Measurements from ENCODE around the gene PRODH2. TPM values are rescaled to one million over a fixed set of nuclear protein-coding genes. Genes with fewer than 3 reads are reported as not detected.

Gene PRODH2
- total RNA-seq, 2 experiments from 2014 or later: not detected

- H3K27me3 Mint-ChIP-seq: no peaks in the 10 kb centered on the region
- H3K36me3 Mint-ChIP-seq (ENCODE audit: low read depth): peaks cover 17% of the 10 kb centered on the region
- H3K9me3 Mint-ChIP-seq: no peaks in the 10 kb centered on the region
- no peaks in the 10 kb centered on the region for H3K9me3 ChIP-seq (ENCODE audit: control insufficient read depth in 1 of 2, insufficient read depth in 1 of 2, low read length in 2 of 2)
- no peak for ATAC-seq (ENCODE audit: poor library complexity)
- H3K4me3 Mint-ChIP-seq: no peak overlapping the region
- intact Hi-C loops (cut with DNase I, micrococcal nuclease): no loop called here
- H3K27ac Mint-ChIP-seq: no peak overlapping the region
- no peak for TF ChIP-seq CTCF (IDR thresholded peaks at IDR 0.05)
- CTCF ChIA-PET: no interaction called here
- H3K4me1 ChIP-seq (ENCODE audit: insufficient read depth, low read length): no peaks in the 10 kb centered on the region
- no peak overlapping the region for H3K4me3 ChIP-seq (ENCODE audit: low read length)
- H3K27ac ChIP-seq (ENCODE audit: low read depth in 1 of 2, low read length in 2 of 2): no peak overlapping the region
- POLR2A ChIA-PET: no interaction called here
- H3K27me3 ChIP-seq (ENCODE audit: control insufficient read depth in 1 of 2, insufficient read depth in 2 of 2, low read length in 2 of 2): no peaks in the 10 kb centered on the region
- H3K4me1 Mint-ChIP-seq (ENCODE audit: low read depth): no peaks in the 10 kb centered on the region
- DNase-seq: no peak
- H3K36me3 ChIP-seq (ENCODE audit: insufficient read depth, low read length): peaks cover 11% of the 10 kb centered on the region
These were observed 28.9 kb downstream of the PRODH2 start for GRCh38 chr19:35783469-35784434.

GRCh38 chr19:35782589-35782988 is 30.1 kb downstream of the PRODH2 start:
- POLR2A ChIA-PET: no interaction called here
- Mint-ChIP-seq H3K27me3 (no peaks in the 10 kb centered on the region), H3K27ac (no peak overlapping the region), H3K4me1 (ENCODE audit: low read depth) (no peaks in the 10 kb centered on the region), H3K9me3 (no peaks in the 10 kb centered on the region), H3K4me3 (no peak overlapping the region), H3K36me3 (ENCODE audit: low read depth) (peaks cover 17% of the 10 kb centered on the region)
- CTCF ChIA-PET: no interaction called here
- peaks cover 13% of the 10 kb centered on the region for H3K36me3 ChIP-seq (ENCODE audit: insufficient read depth, low read length)
- TF ChIP-seq CTCF (IDR thresholded peaks at IDR 0.05): no peak
- no peak overlapping the region for H3K27ac ChIP-seq (ENCODE audit: low read depth in 1 of 2, low read length in 2 of 2)
- ATAC-seq (ENCODE audit: poor library complexity) (no peak), DNase-seq (peak in 1 of 14 experiments; percentile 14)
- H3K4me1 ChIP-seq (ENCODE audit: insufficient read depth, low read length): no peaks in the 10 kb centered on the region
- intact Hi-C loops (cut with DNase I, micrococcal nuclease): no loop called here
- H3K27me3 ChIP-seq (ENCODE audit: control insufficient read depth in 1 of 2, insufficient read depth in 2 of 2, low read length in 2 of 2): no peaks in the 10 kb centered on the region
- no peak overlapping the region for H3K4me3 ChIP-seq (ENCODE audit: low read length)
- no peaks in the 10 kb centered on the region for H3K9me3 ChIP-seq (ENCODE audit: control insufficient read depth in 1 of 2, insufficient read depth in 1 of 2, low read length in 2 of 2)

GRCh38 chr19:35781650-35782049 is 31.0 kb downstream of the PRODH2 start:
- H3K27ac Mint-ChIP-seq: no peak overlapping the region
- CTCF ChIA-PET: no interaction called here
- intact Hi-C loops (cut with DNase I, micrococcal nuclease): no loop called here

More at GRCh38 chr19:35781650-35782049, 31.0 kb downstream of the PRODH2 start:
- Mint-ChIP-seq H3K4me1 (ENCODE audit: low read depth) (peaks cover 5% of the 10 kb centered on the region), H3K27me3 (no peaks in the 10 kb centered on the region), H3K4me3 (no peak overlapping the region), H3K9me3 (no peaks in the 10 kb centered on the region), H3K36me3 (ENCODE audit: low read depth) (peaks cover 17% of the 10 kb centered on the region)
- POLR2A ChIA-PET: no interaction called here
- no peak for TF ChIP-seq CTCF (IDR thresholded peaks at IDR 0.05)
- no peak for ATAC-seq (ENCODE audit: poor library complexity)
- no peaks in the 10 kb centered on the region for H3K27me3 ChIP-seq (ENCODE audit: control insufficient read depth in 1 of 2, insufficient read depth in 2 of 2, low read length in 2 of 2)
- H3K36me3 ChIP-seq (ENCODE audit: insufficient read depth, low read length): peaks cover 13% of the 10 kb centered on the region
- no peak for DNase-seq
- H3K4me3 ChIP-seq (ENCODE audit: low read length): no peak overlapping the region
- H3K4me1 ChIP-seq (ENCODE audit: insufficient read depth, low read length): peaks cover 3% of the 10 kb centered on the region
- H3K27ac ChIP-seq (ENCODE audit: low read depth in 1 of 2, low read length in 2 of 2): no peak overlapping the region
- H3K9me3 ChIP-seq (ENCODE audit: control insufficient read depth in 1 of 2, insufficient read depth in 1 of 2, low read length in 2 of 2): no peaks in the 10 kb centered on the region
